ENCODE results near the gene UBE2E2. TPM values are rescaled to one million over a fixed set of nuclear protein-coding genes. Genes with fewer than 3 reads are reported as not detected.

UBE2E2 gene
- total RNA-seq, 3 donors from 2014 or later (not counting 1 experiment from before 2014, with no cell fraction given), result 4.8 to 6.1 (median 5.3) TPM

DNA sequence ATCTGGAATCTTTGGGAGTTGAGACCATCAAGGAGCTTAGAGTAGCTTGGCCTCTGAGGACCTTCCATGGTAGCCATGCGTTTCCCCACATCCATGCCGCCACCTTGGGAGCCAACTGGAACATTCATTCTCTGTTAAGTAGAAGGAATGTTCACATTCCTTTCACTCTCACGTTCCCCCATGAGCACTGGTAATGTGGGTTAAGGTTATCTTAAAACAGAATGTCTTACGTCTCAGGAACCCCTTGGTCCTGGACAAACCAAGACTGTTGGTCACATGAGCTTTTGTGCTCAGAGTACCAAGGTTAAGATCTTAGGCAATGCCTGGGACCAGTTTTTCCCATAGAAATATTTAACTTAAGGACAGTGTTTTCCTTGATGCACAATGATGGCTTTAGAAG, 390.9 kb downstream of the UBE2E2 start:
- no peak overlapping the region for H3K27ac Mint-ChIP-seq
- H3K27ac ChIP-seq (ENCODE audit: low read length), result no peak overlapping the region
- no peaks in the 10 kb centered on the region for H3K4me1 ChIP-seq (ENCODE audit: control insufficient read depth, insufficient read depth, low read length)
- H3K9me3 ChIP-seq (ENCODE audit: control insufficient read depth, insufficient read depth, low read length), result no peaks in the 10 kb centered on the region
- peaks cover under 1 to 5% of the 10 kb centered on the region in 2 donors for H3K27me3 Mint-ChIP-seq (ENCODE audit: low read depth in 2 of 2)
- H3K4me1 Mint-ChIP-seq, result peaks cover 0 to 6% of the 10 kb centered on the region in 2 donors
- H3K4me3 ChIP-seq (ENCODE audit: low read length), result no peak overlapping the region
- no peak overlapping the region for H3K4me3 Mint-ChIP-seq
- H3K27me3 ChIP-seq (ENCODE audit: control insufficient read depth, insufficient read depth, low read length), result no peaks in the 10 kb centered on the region
- intact Hi-C loops (cut with micrococcal nuclease), result no loop called here
- no peaks in the 10 kb centered on the region for H3K36me3 Mint-ChIP-seq
- no peaks in the 10 kb centered on the region for H3K9me3 Mint-ChIP-seq
- DNase-seq (no peak), ATAC-seq (no peak)
- no peaks in the 10 kb centered on the region for H3K36me3 ChIP-seq (ENCODE audit: control insufficient read depth, insufficient read depth, low read length)
- 100% methylated on average over 1 of the region's 4 CpGs for WGBS (ENCODE audit: insufficient coverage)
- TF ChIP-seq CTCF (IDR thresholded peaks at IDR 0.05), result no peak

GRCh38 chr3:23594894-23595670, 392.0 kb downstream of the UBE2E2 start:
- DNase-seq (no peak), ATAC-seq (no peak)
- Mint-ChIP-seq H3K27me3 (ENCODE audit: low read depth in 2 of 2) (no peaks in the 10 kb centered on the region), H3K27ac (no peak overlapping the region), H3K9me3 (no peaks in the 10 kb centered on the region), H3K4me1 (peaks cover 0 to 6% of the 10 kb centered on the region in 2 donors), H3K4me3 (no peak overlapping the region), H3K36me3 (no peaks in the 10 kb centered on the region)
- H3K4me1 ChIP-seq (ENCODE audit: control insufficient read depth, insufficient read depth, low read length), result no peaks in the 10 kb centered on the region
- TF ChIP-seq CTCF (IDR thresholded peaks at IDR 0.05), result no peak
- H3K9me3 ChIP-seq (ENCODE audit: control insufficient read depth, insufficient read depth, low read length), result no peaks in the 10 kb centered on the region
- no peak overlapping the region for H3K4me3 ChIP-seq (ENCODE audit: low read length)
- no peaks in the 10 kb centered on the region for H3K36me3 ChIP-seq (ENCODE audit: control insufficient read depth, insufficient read depth, low read length)
- WGBS (ENCODE audit: insufficient coverage), result 95% methylated on average over 5 of the region's 5 CpGs
- intact Hi-C loops (cut with micrococcal nuclease), result no loop called here
- no peaks in the 10 kb centered on the region for H3K27me3 ChIP-seq (ENCODE audit: control insufficient read depth, insufficient read depth, low read length)
- H3K27ac ChIP-seq (ENCODE audit: low read length), result no peak overlapping the region

- Histone ChIP-seq H3K36me3 (ENCODE audit: control insufficient read depth, insufficient read depth, low read length) (no peaks in the 10 kb centered on the region), H3K9me3 (ENCODE audit: control insufficient read depth, insufficient read depth, low read length) (no peaks in the 10 kb centered on the region), H3K4me3 (ENCODE audit: low read length) (no peak overlapping the region), H3K27ac (ENCODE audit: low read length) (no peak overlapping the region), H3K4me1 (ENCODE audit: control insufficient read depth, insufficient read depth, low read length) (no peaks in the 10 kb centered on the region), H3K27me3 (ENCODE audit: control insufficient read depth, insufficient read depth, low read length) (no peaks in the 10 kb centered on the region)
- Mint-ChIP-seq H3K27ac (no peak overlapping the region), H3K4me1 (peaks cover 0 to 6% of the 10 kb centered on the region in 2 donors), H3K9me3 (no peaks in the 10 kb centered on the region), H3K4me3 (no peak overlapping the region), H3K36me3 (no peaks in the 10 kb centered on the region), H3K27me3 (ENCODE audit: low read depth in 2 of 2) (no peaks in the 10 kb centered on the region)
- no peak for ATAC-seq
- no peak for DNase-seq
- TF ChIP-seq CTCF (IDR thresholded peaks at IDR 0.05), result no peak
- intact Hi-C loops (cut with micrococcal nuclease), result no loop called here
Measured at GRCh38 chr3:23595851-23596250, 392.7 kb downstream of the UBE2E2 start.

All from natural killer cell (primary cell).